ENCODE measurements around the gene TMEM82. TPM values are rescaled to one million over a fixed set of nuclear protein-coding genes. Genes with fewer than 3 reads are reported as not detected.

TMEM82 gene
- total RNA-seq, 2 donors from 2014 or later, result 0.46 to 3.2 TPM

- Histone ChIP-seq H3K27ac (ENCODE audit: low read depth, low read length) (peak overlapping the region; percentile 36), H3K9me3 (ENCODE audit: control insufficient read depth, low read length) (no peaks in the 10 kb centered on the region), H3K4me1 (ENCODE audit: control insufficient read depth, insufficient read depth, low read length) (no peaks in the 10 kb centered on the region), H3K27me3 (ENCODE audit: control insufficient read depth, insufficient read depth, low read length, poor library complexity, severe bottlenecking) (no peaks in the 10 kb centered on the region), H3K36me3 (ENCODE audit: control insufficient read depth, insufficient read depth, low read length) (peaks cover 11% of the 10 kb centered on the region), H3K9ac (ENCODE audit: extremely low read depth, low read length, poor library complexity, severe bottlenecking) (no peak overlapping the region), H3K4me3 (ENCODE audit: low read length) (no peak overlapping the region)
- Mint-ChIP-seq H3K36me3 (ENCODE audit: low read depth) (peaks cover 37% of the 10 kb centered on the region), H3K27me3 (ENCODE audit: insufficient read depth) (no peaks in the 10 kb centered on the region), H3K4me1 (no peaks in the 10 kb centered on the region), H3K9me3 (no peaks in the 10 kb centered on the region), H3K4me3 (no peak overlapping the region), H3K27ac (peak overlapping the region; percentile 24)
- TF ChIP-seq, protein P1, sequence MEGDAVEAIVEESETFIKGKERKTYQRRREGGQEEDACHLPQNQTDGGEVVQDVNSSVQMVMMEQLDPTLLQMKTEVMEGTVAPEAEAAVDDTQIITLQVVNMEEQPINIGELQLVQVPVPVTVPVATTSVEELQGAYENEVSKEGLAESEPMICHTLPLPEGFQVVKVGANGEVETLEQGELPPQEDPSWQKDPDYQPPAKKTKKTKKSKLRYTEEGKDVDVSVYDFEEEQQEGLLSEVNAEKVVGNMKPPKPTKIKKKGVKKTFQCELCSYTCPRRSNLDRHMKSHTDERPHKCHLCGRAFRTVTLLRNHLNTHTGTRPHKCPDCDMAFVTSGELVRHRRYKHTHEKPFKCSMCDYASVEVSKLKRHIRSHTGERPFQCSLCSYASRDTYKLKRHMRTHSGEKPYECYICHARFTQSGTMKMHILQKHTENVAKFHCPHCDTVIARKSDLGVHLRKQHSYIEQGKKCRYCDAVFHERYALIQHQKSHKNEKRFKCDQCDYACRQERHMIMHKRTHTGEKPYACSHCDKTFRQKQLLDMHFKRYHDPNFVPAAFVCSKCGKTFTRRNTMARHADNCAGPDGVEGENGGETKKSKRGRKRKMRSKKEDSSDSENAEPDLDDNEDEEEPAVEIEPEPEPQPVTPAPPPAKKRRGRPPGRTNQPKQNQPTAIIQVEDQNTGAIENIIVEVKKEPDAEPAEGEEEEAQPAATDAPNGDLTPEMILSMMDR (conservative IDR thresholded peaks at IDR 0.05), result peak; percentile 56
- 86 to 92% methylated on average over 11 to 19 of the region's 19 CpGs for WGBS, 2 experiments (ENCODE audit: insufficient coverage in 1 of 2, insufficient read length in 1 of 2)
- DNase-seq, result peak; percentile 77
These were observed 39.4 kb upstream of the TMEM82 start for GRCh38 chr1:15702722-15703550.

GRCh38 chr1:15703562-15703961 lies 38.7 kb upstream of the TMEM82 start:
- Histone ChIP-seq H3K4me1 (ENCODE audit: control insufficient read depth, insufficient read depth, low read length) (no peaks in the 10 kb centered on the region), H3K9me3 (ENCODE audit: control insufficient read depth, low read length) (no peaks in the 10 kb centered on the region), H3K4me3 (ENCODE audit: low read length) (no peak overlapping the region), H3K27me3 (ENCODE audit: control insufficient read depth, insufficient read depth, low read length, poor library complexity, severe bottlenecking) (no peaks in the 10 kb centered on the region), H3K9ac (ENCODE audit: extremely low read depth, low read length, poor library complexity, severe bottlenecking) (no peak overlapping the region), H3K36me3 (ENCODE audit: control insufficient read depth, insufficient read depth, low read length) (peaks cover 11% of the 10 kb centered on the region), H3K27ac (ENCODE audit: low read depth, low read length) (no peak overlapping the region)
- Mint-ChIP-seq H3K4me3 (no peak overlapping the region), H3K4me1 (no peaks in the 10 kb centered on the region), H3K27me3 (ENCODE audit: insufficient read depth) (no peaks in the 10 kb centered on the region), H3K27ac (peak overlapping the region; percentile 24), H3K36me3 (ENCODE audit: low read depth) (peaks cover 36% of the 10 kb centered on the region), H3K9me3 (no peaks in the 10 kb centered on the region)
- TF ChIP-seq, protein P1 (conservative IDR thresholded peaks at IDR 0.05), result no peak
- WGBS, 2 experiments (ENCODE audit: insufficient coverage in 1 of 2, insufficient read length in 1 of 2), result 89 to 90% methylated on average over 7 to 9 of the region's 9 CpGs
- DNase-seq, result peak; percentile 53

DNA sequence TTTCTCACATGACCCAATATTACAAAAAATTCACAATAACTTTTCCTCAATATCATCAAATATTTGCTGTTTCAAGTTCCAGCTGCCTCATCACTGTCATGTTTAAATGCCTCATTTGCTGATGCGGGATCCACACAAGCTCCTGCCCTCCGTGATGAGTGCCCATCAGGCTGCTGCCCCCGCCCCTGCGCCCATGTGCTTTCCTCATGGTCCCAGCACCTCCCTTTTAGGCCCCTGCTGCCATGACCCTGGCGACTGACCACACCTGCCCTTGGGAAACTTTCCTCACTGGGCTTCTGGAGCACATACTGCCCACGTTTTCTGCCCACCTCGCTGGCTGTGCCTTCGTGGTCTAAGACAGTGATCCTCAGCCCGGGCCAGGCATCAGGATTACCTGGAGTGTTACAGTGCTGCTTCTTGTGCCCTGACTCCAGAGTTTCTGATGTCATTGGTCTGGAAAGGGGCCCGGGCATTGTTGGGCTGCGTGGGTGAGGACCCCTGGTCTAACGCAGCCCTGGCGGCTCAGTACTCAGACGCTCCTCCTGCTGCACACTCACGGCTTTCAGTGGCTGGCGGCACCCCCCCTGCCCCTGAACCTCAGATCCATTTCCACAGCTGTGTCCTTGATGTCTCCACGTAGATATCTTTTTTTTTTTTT lies 37.6 kb upstream of the TMEM82 start:
- no peak overlapping the region for H3K27ac ChIP-seq (ENCODE audit: low read depth, low read length)
- no peak overlapping the region for H3K9ac ChIP-seq (ENCODE audit: extremely low read depth, low read length, poor library complexity, severe bottlenecking)
- H3K4me3 Mint-ChIP-seq, result no peak overlapping the region
- no peaks in the 10 kb centered on the region for H3K4me1 Mint-ChIP-seq
- H3K9me3 Mint-ChIP-seq, result no peaks in the 10 kb centered on the region
- H3K36me3 ChIP-seq (ENCODE audit: control insufficient read depth, insufficient read depth, low read length), result peaks cover 11% of the 10 kb centered on the region
- 94% methylated on average over 14 to 17 of the region's 17 CpGs for WGBS, 2 experiments (ENCODE audit: insufficient coverage in 1 of 2, insufficient read length in 1 of 2)
- TF ChIP-seq, protein P1 (conservative IDR thresholded peaks at IDR 0.05), result no peak
- no peaks in the 10 kb centered on the region for H3K9me3 ChIP-seq (ENCODE audit: control insufficient read depth, low read length)
- H3K4me3 ChIP-seq (ENCODE audit: low read length), result no peak overlapping the region
- no peaks in the 10 kb centered on the region for H3K27me3 ChIP-seq (ENCODE audit: control insufficient read depth, insufficient read depth, low read length, poor library complexity, severe bottlenecking)
- no peak for DNase-seq
- peaks cover 30% of the 10 kb centered on the region for H3K36me3 Mint-ChIP-seq (ENCODE audit: low read depth)
- no peaks in the 10 kb centered on the region for H3K27me3 Mint-ChIP-seq (ENCODE audit: insufficient read depth)
- peak overlapping the region; percentile 35 for H3K27ac Mint-ChIP-seq
- H3K4me1 ChIP-seq (ENCODE audit: control insufficient read depth, insufficient read depth, low read length), result no peaks in the 10 kb centered on the region

Measured in endodermal cell (in vitro differentiated cells).